CD4-positive, alpha-beta T cell (primary cell): ENCODE measurements around the gene KAT2B. TPM values are rescaled to one million over a fixed set of nuclear protein-coding genes. Genes with fewer than 3 reads are reported as not detected.
"Not testable (repeated sequence)": the region's sequence is repeated elsewhere in the genome, so short reads cannot be mapped to it uniquely, and the experiment has no call there.

Source experiments
- ATAC-seq: fragments of 200-7000 bp; cut with Tn5 transposase; one replicate; pipeline ENCODE4 v1.10.0; 2022; ENCODE audit warnings: mild to moderate bottlenecking; ENCODE audit not compliant: poor library complexity
- CTCF ChIA-PET: fragments of 350-600 bp; sonication (Branson Sonifier 250); formaldehyde crosslinking; loops from one replicate; lab custom pipeline; 2021; ENCODE audit warnings: antibody characterized with exemption, inconsistent platforms; lab: Charles Lee
- POLR2A ChIA-PET: fragments of 350-600 bp; sonication (Branson Sonifier 250); formaldehyde crosslinking; loops from one replicate; lab custom pipeline; 2021; ENCODE audit warnings: antibody characterized with exemption, inconsistent platforms; lab: Charles Lee
- DNase-seq, 14 experiments: peaks; one replicate each; pipeline ENCODE4 v3.0.0-alpha.2; 2013 to 2020; ENCODE audit warnings: mixed read lengths in 2 of 14
- H3K27ac ChIP-seq, 2 donors: one replicate each; pipeline versions ENCODE4 v1.5.1 to v1.7.0; 2013; ENCODE audit warnings: low read length in 2 of 2, low read depth in 1 of 2, mild to moderate bottlenecking in 1 of 2
- H3K27me3 ChIP-seq, 2 experiments: 1 replicate in 1 of 2; 2 replicates in 1 of 2; pipeline versions ENCODE4 v1.6.1 to v1.7.0; 2013; ENCODE audit warnings: low read length in 2 of 2, control low read depth in 1 of 2, mild to moderate bottlenecking in 1 of 2, moderate library complexity in 1 of 2; ENCODE audit not compliant: insufficient read depth in 2 of 2, control insufficient read depth in 1 of 2
- H3K36me3 ChIP-seq: one replicate; pipeline ENCODE4 v1.6.1; 2013; ENCODE audit warnings: low read length, control low read depth; ENCODE audit not compliant: insufficient read depth
- H3K4me1 ChIP-seq: one replicate; pipeline ENCODE4 v1.6.1; 2013; ENCODE audit warnings: low read length, control low read depth; ENCODE audit not compliant: insufficient read depth
- H3K4me3 ChIP-seq: one replicate; pipeline ENCODE4 v1.5.1; 2013; ENCODE audit warnings: mild to moderate bottlenecking, low read length, moderate library complexity
- H3K9me3 ChIP-seq, 2 experiments: 1 replicate in 1 of 2; 2 replicates in 1 of 2; pipeline versions ENCODE4 v1.6.1 to v1.7.0; 2013; ENCODE audit warnings: low read length in 2 of 2, mild to moderate bottlenecking in 2 of 2, control low read depth in 1 of 2, moderate library complexity in 1 of 2; ENCODE audit not compliant: control insufficient read depth in 1 of 2, insufficient read depth in 1 of 2
- H3K27ac Mint-ChIP-seq: one replicate; pipeline ENCODE4 v1.8.0; 2020; ENCODE audit warnings: mixed read lengths
- H3K27me3 Mint-ChIP-seq: one replicate; pipeline ENCODE4 v1.8.0; 2021; ENCODE audit warnings: mixed read lengths
- H3K36me3 Mint-ChIP-seq: one replicate; pipeline ENCODE4 v1.8.0; 2021; ENCODE audit warnings: low read depth, mixed read lengths
- H3K4me1 Mint-ChIP-seq: one replicate; pipeline ENCODE4 v1.8.0; 2021; ENCODE audit warnings: low read depth, mixed read lengths
- H3K4me3 Mint-ChIP-seq: one replicate; pipeline ENCODE4 v1.8.0; 2020; ENCODE audit warnings: mild to moderate bottlenecking, mixed read lengths
- H3K9me3 Mint-ChIP-seq: one replicate; pipeline ENCODE4 v1.8.0; 2020; ENCODE audit warnings: mixed read lengths
- intact Hi-C, 2 experiments: fragments of 100-400 bp; cut with DNase I in 1 of 2; cut with micrococcal nuclease in 1 of 2; formaldehyde crosslinking; loops; one replicate each; pipeline versions ENCODE4 v1.15.1 to v1.9.0; 2023 to 2025; cut with DNase I, micrococcal nuclease
- total RNA-seq, 174 experiments: library from RNA in 2 of 174; stranded (reverse) in 2 of 174; gene quantifications; one replicate each; pipeline ENCODE4 v1.2.3 and lab custom pipeline; 2021 to 2026
- TF ChIP-seq, protein P1 (sequence below): fragments of 200-600 bp; IDR thresholded peaks from one replicate; pipeline ENCODE4 v1.8.0; 2022; ENCODE audit warnings: antibody characterized with exemption, mild to moderate bottlenecking

The KAT2B gene
- total RNA-seq, 2 experiments from 2014 or later: 50.9 to 54.4 TPM

DNA sequence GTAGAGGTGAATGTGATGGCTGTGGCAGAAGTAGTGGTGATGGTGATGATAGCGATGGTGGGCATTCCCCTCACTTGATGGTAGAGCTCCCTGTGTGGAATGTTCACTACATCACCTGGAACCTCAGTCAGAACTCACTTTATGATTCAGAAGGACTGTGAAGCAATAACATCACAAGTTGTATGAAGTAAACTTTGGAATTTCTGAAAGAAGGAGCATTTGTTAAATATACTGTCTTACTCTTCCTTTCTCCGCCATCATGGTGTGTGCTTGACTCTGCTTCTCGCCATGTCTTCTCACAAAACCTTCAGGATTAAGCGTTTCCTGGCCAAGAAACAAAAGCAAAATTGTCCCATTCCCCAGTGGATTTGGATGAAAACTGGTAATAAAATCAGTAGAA, 28.1 kb upstream of the KAT2B start, which contains the start of gene PP2D1:
Gene PP2D1 (minus strand): TSS at position 101 of the 400 bp plus-strand sequence. CDS start 192 bp downstream, outside the sequence.
- H3K36me3 ChIP-seq: no peaks in the 10 kb centered on the region
- ATAC-seq (no peak), DNase-seq (no peak)
- H3K27ac Mint-ChIP-seq: no peak within 1 kb of the TSS
- H3K9me3 ChIP-seq: peaks cover 0 to 3% of the 10 kb centered on the region in 2 experiments
- TF ChIP-seq, protein P1, sequence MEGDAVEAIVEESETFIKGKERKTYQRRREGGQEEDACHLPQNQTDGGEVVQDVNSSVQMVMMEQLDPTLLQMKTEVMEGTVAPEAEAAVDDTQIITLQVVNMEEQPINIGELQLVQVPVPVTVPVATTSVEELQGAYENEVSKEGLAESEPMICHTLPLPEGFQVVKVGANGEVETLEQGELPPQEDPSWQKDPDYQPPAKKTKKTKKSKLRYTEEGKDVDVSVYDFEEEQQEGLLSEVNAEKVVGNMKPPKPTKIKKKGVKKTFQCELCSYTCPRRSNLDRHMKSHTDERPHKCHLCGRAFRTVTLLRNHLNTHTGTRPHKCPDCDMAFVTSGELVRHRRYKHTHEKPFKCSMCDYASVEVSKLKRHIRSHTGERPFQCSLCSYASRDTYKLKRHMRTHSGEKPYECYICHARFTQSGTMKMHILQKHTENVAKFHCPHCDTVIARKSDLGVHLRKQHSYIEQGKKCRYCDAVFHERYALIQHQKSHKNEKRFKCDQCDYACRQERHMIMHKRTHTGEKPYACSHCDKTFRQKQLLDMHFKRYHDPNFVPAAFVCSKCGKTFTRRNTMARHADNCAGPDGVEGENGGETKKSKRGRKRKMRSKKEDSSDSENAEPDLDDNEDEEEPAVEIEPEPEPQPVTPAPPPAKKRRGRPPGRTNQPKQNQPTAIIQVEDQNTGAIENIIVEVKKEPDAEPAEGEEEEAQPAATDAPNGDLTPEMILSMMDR: no peak
- POLR2A ChIA-PET: no interaction called here
- no peak within 1 kb of the TSS for H3K4me3 ChIP-seq
- H3K9me3 Mint-ChIP-seq: no peaks in the 10 kb centered on the region
- no peaks in the 10 kb centered on the region for H3K27me3 ChIP-seq
- no peaks in the 10 kb centered on the region for H3K4me1 Mint-ChIP-seq
- intact Hi-C loops: no loop called here
- no peak within 1 kb of the TSS for H3K4me3 Mint-ChIP-seq
- CTCF ChIA-PET: no interaction called here
- no peak within 1 kb of the TSS for H3K27ac ChIP-seq
- no peaks in the 10 kb centered on the region for H3K4me1 ChIP-seq
- no peaks in the 10 kb centered on the region for H3K27me3 Mint-ChIP-seq
- no peaks in the 10 kb centered on the region for H3K36me3 Mint-ChIP-seq

DNA sequence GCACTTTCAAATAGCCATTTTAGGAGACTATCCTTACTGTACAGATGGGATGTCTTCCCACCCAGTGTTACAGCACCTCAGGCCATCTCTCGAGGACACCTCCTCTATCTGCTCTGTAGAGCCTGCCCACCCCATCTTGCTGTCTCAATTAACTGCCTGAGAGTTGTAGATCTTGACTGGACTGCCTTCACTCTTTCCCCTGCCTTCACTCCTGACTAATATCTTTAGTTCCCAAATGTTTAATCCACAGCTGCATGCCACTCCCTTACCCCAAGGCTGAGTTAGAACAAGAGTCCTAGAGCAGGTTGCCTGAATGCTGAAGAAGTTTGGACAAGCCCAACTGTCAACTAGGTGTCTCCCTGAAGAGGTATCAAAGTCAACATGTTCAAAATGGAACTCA, 26.9 kb upstream of the KAT2B start:
- Histone ChIP-seq H3K27me3 (no peaks in the 10 kb centered on the region), H3K4me3 (no peak overlapping the region), H3K4me1 (no peaks in the 10 kb centered on the region), H3K36me3 (no peaks in the 10 kb centered on the region), H3K27ac (no peak overlapping the region), H3K9me3 (peaks cover 0 to 3% of the 10 kb centered on the region in 2 experiments)
- H3K27ac Mint-ChIP-seq: no peak overlapping the region
- H3K4me1 Mint-ChIP-seq: no peaks in the 10 kb centered on the region
- intact Hi-C loops: no loop called here
- H3K27me3 Mint-ChIP-seq: no peaks in the 10 kb centered on the region
- no peaks in the 10 kb centered on the region for H3K36me3 Mint-ChIP-seq
- TF ChIP-seq, protein P1: no peak
- ATAC-seq: no peak
- DNase-seq: no peak
- no peaks in the 10 kb centered on the region for H3K9me3 Mint-ChIP-seq
- ChIA-PET POLR2A (no interaction called here), CTCF (no interaction called here)
- no peak overlapping the region for H3K4me3 Mint-ChIP-seq

GRCh38 chr3:20015525-20015924, 24.7 kb upstream of the KAT2B start:
- H3K36me3 ChIP-seq: no peaks in the 10 kb centered on the region
- DNase-seq: no peak
- peaks cover 0 to 3% of the 10 kb centered on the region in 2 experiments for H3K9me3 ChIP-seq
- no peaks in the 10 kb centered on the region for H3K27me3 ChIP-seq
- no peak for ATAC-seq
- no peaks in the 10 kb centered on the region for H3K9me3 Mint-ChIP-seq
- H3K4me1 Mint-ChIP-seq: no peaks in the 10 kb centered on the region
- TF ChIP-seq, protein P1: no peak
- POLR2A ChIA-PET: interaction anchor here (0.6 kb wide), 1 partner anchor 45 kb away, joined by 3 read pairs; no protein-coding TSS in a partner anchor
- intact Hi-C loops: no loop called here
- no peaks in the 10 kb centered on the region for H3K27me3 Mint-ChIP-seq
- H3K36me3 Mint-ChIP-seq: no peaks in the 10 kb centered on the region
- no peak overlapping the region for H3K27ac ChIP-seq
- H3K4me3 Mint-ChIP-seq: no peak overlapping the region
- H3K27ac Mint-ChIP-seq: no peak overlapping the region
- no peak overlapping the region for H3K4me3 ChIP-seq
- no peaks in the 10 kb centered on the region for H3K4me1 ChIP-seq
- CTCF ChIA-PET: interaction anchor here (1.0 to 1.1 kb wide), 2 partner anchors 11 to 25 kb away, joined by 3 read pairs; partner anchors contain the start of gene KAT2B

- H3K9me3 ChIP-seq, intact Hi-C loops, H3K4me3 Mint-ChIP-seq, DNase-seq, H3K36me3 Mint-ChIP-seq, ATAC-seq, H3K27me3 Mint-ChIP-seq, H3K9me3 Mint-ChIP-seq, H3K4me1 Mint-ChIP-seq, H3K27ac Mint-ChIP-seq, H3K36me3 ChIP-seq, H3K27ac ChIP-seq, H3K27me3 ChIP-seq, H3K4me1 ChIP-seq, H3K4me3 ChIP-seq: not testable (repeated sequence)
- POLR2A ChIA-PET: interaction anchor here (0.6 kb wide), 1 partner anchor 45 kb away, joined by 3 read pairs; no protein-coding TSS in a partner anchor
- CTCF ChIA-PET: interaction anchor here (1.0 to 1.1 kb wide), 2 partner anchors 11 to 24 kb away, joined by 3 read pairs; partner anchors contain the start of gene KAT2B
These were observed 24.2 kb upstream of the KAT2B start for GRCh38 chr3:20016076-20016475.
